ENCODE measurements around the gene CEP76. TPM values are rescaled to one million over a fixed set of nuclear protein-coding genes. Genes with fewer than 3 reads are reported as not detected.
"Not testable (repeated sequence)": the region's sequence is repeated elsewhere in the genome, so short reads cannot be mapped to it uniquely, and the experiment has no call there.

The CEP76 gene
- total RNA-seq, 4 donors from 2014 or later, result 5.6 to 35.6 (median 11.7) TPM

DNA sequence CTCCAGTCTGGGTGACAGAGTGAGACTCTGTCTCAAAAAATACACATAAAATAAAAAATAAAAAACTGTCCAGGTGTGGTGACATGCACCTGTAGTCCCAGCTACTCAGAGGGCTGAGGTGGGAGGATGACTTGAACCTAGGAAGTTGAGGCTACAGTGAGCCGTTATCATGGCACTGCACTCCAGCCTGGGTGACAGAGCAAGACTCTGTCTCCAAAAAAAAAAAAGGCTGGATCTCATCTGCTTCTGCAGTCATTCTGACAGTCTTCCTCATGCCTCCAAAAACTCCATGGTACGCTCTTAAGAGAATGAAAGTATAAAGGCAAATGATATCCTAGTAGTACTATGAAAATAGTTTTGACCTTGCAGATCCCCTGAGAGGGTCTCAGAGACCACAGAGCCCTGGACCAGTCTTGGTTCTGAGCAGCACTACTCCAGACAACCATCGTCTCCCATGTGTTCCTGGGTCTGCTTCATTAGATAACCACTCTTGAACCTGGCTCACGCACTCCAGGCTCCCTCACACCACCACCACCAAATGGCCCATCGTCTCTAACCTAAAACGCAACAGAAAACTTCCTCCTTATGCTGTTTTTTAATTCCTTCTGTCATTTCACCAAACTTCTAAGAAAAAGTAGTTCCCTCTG lies 70.6 kb downstream of the CEP76 start:
- intact Hi-C loops (cut with DNase I; ENCODE audit: low total_unique reads), result no loop called here

DNA sequence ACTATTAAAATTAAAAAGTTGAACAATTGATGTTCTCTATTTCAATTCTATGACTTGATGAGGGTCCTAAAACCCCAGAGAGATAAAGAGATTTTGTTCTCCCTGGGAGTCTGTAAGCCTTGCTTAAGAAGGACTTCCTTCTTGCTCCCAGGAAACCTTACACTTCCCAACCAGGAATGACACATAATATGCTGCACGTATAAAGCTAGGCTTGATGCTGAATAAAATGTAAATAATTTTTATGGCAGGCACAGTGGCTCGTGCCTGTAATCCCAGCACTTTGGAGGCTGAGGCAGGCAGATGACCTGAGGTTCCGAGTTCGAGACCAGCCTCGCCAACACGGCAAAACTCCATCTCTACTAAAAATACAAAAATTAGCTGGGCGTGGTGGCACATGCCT lies 72.4 kb downstream of the CEP76 start:
- Histone ChIP-seq H3K4me1 (no peaks in the 10 kb centered on the region), H3K36me3 (no peaks in the 10 kb centered on the region), H3K27ac (no peak overlapping the region), H3K4me3 (no peak overlapping the region), H3K27me3 (no peaks in the 10 kb centered on the region), H3K9me3 (no peaks in the 10 kb centered on the region)
- no peak for DNase-seq
- TF ChIP-seq CTCF (IDR thresholded peaks at IDR 0.05), result no peak
- no peak for TF ChIP-seq POLR2A (IDR thresholded peaks at IDR 0.05)
- intact Hi-C loops (cut with DNase I; ENCODE audit: low total_unique reads), result no loop called here

More for the DNA sequence above, 70.6 kb downstream of the CEP76 start:
- TF ChIP-seq CTCF (IDR thresholded peaks at IDR 0.05) (no peak), POLR2A (IDR thresholded peaks at IDR 0.05) (no peak)
- H3K4me1 ChIP-seq, result no peaks in the 10 kb centered on the region
- no peaks in the 10 kb centered on the region for H3K36me3 ChIP-seq
- no peak overlapping the region for H3K27ac ChIP-seq
- no peaks in the 10 kb centered on the region for H3K9me3 ChIP-seq
- H3K4me3 ChIP-seq, result no peak overlapping the region
- no peaks in the 10 kb centered on the region for H3K27me3 ChIP-seq
- no peak for DNase-seq

- H3K4me1 ChIP-seq, result no peaks in the 10 kb centered on the region
- TF ChIP-seq CTCF (IDR thresholded peaks at IDR 0.05) (no peak), POLR2A (IDR thresholded peaks at IDR 0.05) (no peak)
- intact Hi-C loops (cut with DNase I; ENCODE audit: low total_unique reads), result no loop called here
Measured at GRCh38 chr18:12628706-12629702, 73.5 kb downstream of the CEP76 start.

GRCh38 chr18:12627199-12627598 lies 75.3 kb downstream of the CEP76 start:
- DNase-seq; H3K36me3 ChIP-seq; H3K4me1 ChIP-seq; H3K27me3 ChIP-seq; H3K4me3 ChIP-seq; H3K9me3 ChIP-seq; H3K27ac ChIP-seq; intact Hi-C loops (cut with DNase I; ENCODE audit: low total_unique reads): not testable (repeated sequence)

More at GRCh38 chr18:12628706-12629702, 73.5 kb downstream of the CEP76 start:
- no peak for DNase-seq
- H3K36me3 ChIP-seq, result no peaks in the 10 kb centered on the region
- no peak overlapping the region for H3K27ac ChIP-seq
- no peak overlapping the region for H3K4me3 ChIP-seq
- no peaks in the 10 kb centered on the region for H3K27me3 ChIP-seq
- H3K9me3 ChIP-seq, result no peaks in the 10 kb centered on the region

DNA sequence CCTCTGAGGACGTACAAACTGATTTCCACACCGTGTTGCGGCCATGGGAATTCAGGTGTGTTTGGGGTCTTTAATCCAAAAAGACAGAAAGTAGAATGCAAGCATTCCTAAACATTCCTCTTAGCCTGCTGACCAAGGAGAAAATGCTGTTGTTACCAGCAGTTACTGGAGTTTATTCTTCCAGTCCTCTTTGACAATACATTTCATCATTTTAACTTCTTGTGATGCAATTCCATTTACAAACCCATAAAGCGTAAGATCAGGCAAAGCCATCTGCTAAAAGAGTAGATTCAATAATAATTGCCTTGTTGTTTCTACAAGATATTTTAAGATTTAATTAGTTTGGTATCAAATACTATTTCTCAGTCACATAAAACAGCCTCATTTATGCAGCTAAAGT lies 77.3 kb downstream of the CEP76 start:
- Histone ChIP-seq H3K36me3 (no peaks in the 10 kb centered on the region), H3K27ac (no peak overlapping the region), H3K27me3 (no peaks in the 10 kb centered on the region), H3K4me1 (no peaks in the 10 kb centered on the region), H3K9me3 (no peaks in the 10 kb centered on the region), H3K4me3 (no peak overlapping the region)
- DNase-seq, result no peak
- no peak for TF ChIP-seq CTCF (IDR thresholded peaks at IDR 0.05)
- no peak for TF ChIP-seq POLR2A (IDR thresholded peaks at IDR 0.05)
- intact Hi-C loops (cut with DNase I; ENCODE audit: low total_unique reads), result no loop called here

Other genes starting within 250 kb of the CEP76 start
- gene SPIRE1, start 44.6 kb downstream of the CEP76 start, total RNA-seq, result 10 to 100 TPM; 12.9 to 78.1 (median 27.5) TPM
- 10 to 100 TPM; 62.4 to 70.2 (median 69.0) TPM for gene PSMG2, start 319 bp upstream of the CEP76 start, total RNA-seq
- gene PTPN2, start 181.5 kb upstream of the CEP76 start, total RNA-seq, result 10 to 100 TPM; 22.9 to 57.6 (median 37.5) TPM
- gene SEH1L, start 245.3 kb upstream of the CEP76 start, total RNA-seq, result 10 to 100 TPM; 14.4 to 53.8 (median 46.4) TPM